ENCODE data around the gene TPX2. TPM values are rescaled to one million over a fixed set of nuclear protein-coding genes. Genes with fewer than 3 reads are reported as not detected.

Gene TPX2
- total RNA-seq, 2 experiments from 2014 or later: 112 to 113 TPM

DNA sequence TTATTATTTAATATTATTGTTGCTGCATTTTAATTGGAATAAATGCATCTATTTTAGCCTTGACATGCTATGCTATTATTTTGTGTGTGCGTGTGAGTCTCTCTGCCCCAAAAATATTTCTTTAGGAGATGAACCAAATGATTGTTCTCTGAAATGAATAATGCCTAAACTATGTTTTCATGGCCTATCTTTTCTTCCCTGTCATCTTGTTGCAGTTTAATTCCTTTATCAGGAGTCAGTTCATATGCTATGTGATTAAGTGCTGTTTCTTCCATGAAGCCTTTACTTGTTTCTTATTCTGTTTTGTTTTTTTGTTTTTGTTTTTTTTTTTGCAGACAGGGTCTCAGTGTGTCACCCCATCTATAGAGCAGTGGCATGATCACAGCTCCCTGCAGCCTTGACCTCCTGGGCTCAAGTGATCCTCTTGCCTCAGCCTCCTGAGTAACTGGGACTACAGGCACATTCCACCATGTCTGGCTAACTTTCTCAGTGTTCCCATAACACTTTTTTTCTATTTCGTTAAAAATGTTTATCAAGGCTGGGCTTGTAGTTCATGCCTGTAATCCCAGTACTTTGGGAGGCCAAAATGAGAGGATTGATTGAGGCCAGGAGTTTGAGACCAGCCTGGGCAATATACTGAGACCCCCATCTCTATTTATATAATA is 25.7 kb downstream of the TPX2 start:
- H3K27ac Mint-ChIP-seq: no peak overlapping the region
- TF ChIP-seq, protein P1, sequence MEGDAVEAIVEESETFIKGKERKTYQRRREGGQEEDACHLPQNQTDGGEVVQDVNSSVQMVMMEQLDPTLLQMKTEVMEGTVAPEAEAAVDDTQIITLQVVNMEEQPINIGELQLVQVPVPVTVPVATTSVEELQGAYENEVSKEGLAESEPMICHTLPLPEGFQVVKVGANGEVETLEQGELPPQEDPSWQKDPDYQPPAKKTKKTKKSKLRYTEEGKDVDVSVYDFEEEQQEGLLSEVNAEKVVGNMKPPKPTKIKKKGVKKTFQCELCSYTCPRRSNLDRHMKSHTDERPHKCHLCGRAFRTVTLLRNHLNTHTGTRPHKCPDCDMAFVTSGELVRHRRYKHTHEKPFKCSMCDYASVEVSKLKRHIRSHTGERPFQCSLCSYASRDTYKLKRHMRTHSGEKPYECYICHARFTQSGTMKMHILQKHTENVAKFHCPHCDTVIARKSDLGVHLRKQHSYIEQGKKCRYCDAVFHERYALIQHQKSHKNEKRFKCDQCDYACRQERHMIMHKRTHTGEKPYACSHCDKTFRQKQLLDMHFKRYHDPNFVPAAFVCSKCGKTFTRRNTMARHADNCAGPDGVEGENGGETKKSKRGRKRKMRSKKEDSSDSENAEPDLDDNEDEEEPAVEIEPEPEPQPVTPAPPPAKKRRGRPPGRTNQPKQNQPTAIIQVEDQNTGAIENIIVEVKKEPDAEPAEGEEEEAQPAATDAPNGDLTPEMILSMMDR (IDR thresholded peaks at IDR 0.05): no peak
- H3K4me3 Mint-ChIP-seq: no peak overlapping the region
- ChIA-PET CTCF (no interaction called here), POLR2A (no interaction called here)
- no peaks in the 10 kb centered on the region for H3K9me3 Mint-ChIP-seq
- peaks cover 55% of the 10 kb centered on the region for H3K36me3 Mint-ChIP-seq (ENCODE audit: low read depth)
- no peaks in the 10 kb centered on the region for H3K27me3 Mint-ChIP-seq
- intact Hi-C loops (cut with micrococcal nuclease): no loop called here
- no peaks in the 10 kb centered on the region for H3K4me1 Mint-ChIP-seq (ENCODE audit: low read depth)
- no peak for DNase-seq
- no peak for ATAC-seq

GRCh38 chr20:31767805-31768204 is 28.7 kb downstream of the TPX2 start:
- intact Hi-C loops (cut with micrococcal nuclease): no loop called here
- ATAC-seq: no peak
- Mint-ChIP-seq H3K9me3 (no peaks in the 10 kb centered on the region), H3K27ac (no peak overlapping the region), H3K36me3 (ENCODE audit: low read depth) (peaks cover 57% of the 10 kb centered on the region), H3K4me1 (ENCODE audit: low read depth) (no peaks in the 10 kb centered on the region), H3K27me3 (no peaks in the 10 kb centered on the region), H3K4me3 (no peak overlapping the region)
- POLR2A ChIA-PET: no interaction called here
- DNase-seq: no peak
- CTCF ChIA-PET: no interaction called here
- TF ChIP-seq, protein P1 (IDR thresholded peaks at IDR 0.05): no peak

DNA sequence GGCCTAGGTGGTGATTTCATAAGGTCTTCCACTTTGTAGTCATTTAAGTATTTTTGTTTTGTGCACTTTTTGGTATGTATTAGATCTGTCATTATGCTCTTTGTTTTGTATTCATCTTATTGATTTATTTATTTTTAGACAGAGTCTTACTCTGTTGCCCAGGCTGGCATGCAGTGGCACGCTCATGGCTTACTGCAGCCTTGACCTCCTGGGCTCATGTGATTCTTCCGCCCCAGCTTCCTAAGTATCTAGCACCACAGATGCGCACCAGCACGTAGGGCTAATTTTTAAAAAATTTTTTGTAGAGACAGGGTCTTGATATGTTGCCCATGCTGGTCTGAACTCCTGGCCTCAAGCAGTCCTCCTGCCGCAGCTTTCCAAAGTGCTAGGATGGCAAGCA is 30.6 kb downstream of the TPX2 start:
- Mint-ChIP-seq H3K4me3 (no peak overlapping the region), H3K27me3 (no peaks in the 10 kb centered on the region), H3K36me3 (ENCODE audit: low read depth) (peaks cover 61% of the 10 kb centered on the region), H3K9me3 (no peaks in the 10 kb centered on the region), H3K4me1 (ENCODE audit: low read depth) (no peaks in the 10 kb centered on the region), H3K27ac (no peak overlapping the region)
- ChIA-PET POLR2A (no interaction called here), CTCF (no interaction called here)
- intact Hi-C loops (cut with micrococcal nuclease): no loop called here
- TF ChIP-seq, protein P1 (IDR thresholded peaks at IDR 0.05): no peak
- ATAC-seq (no peak), DNase-seq (no peak)

GRCh38 chr20:31770243-31770642 is 31.2 kb downstream of the TPX2 start:
- ATAC-seq (no peak), DNase-seq (no peak)
- CTCF ChIA-PET: interaction anchor here (1.0 kb wide), 1 partner anchor 262 kb away, joined by 3 read pairs; no protein-coding TSS in a partner anchor
- intact Hi-C loops (cut with micrococcal nuclease): no loop called here
- Mint-ChIP-seq H3K27me3 (no peaks in the 10 kb centered on the region), H3K9me3 (no peaks in the 10 kb centered on the region), H3K4me1 (ENCODE audit: low read depth) (no peaks in the 10 kb centered on the region), H3K36me3 (ENCODE audit: low read depth) (peaks cover 61% of the 10 kb centered on the region), H3K27ac (no peak overlapping the region), H3K4me3 (no peak overlapping the region)
- TF ChIP-seq, protein P1 (IDR thresholded peaks at IDR 0.05): no peak
- POLR2A ChIA-PET: interaction anchor here (0.5 kb wide), 1 partner anchor 53 kb away, joined by 3 read pairs; no protein-coding TSS in a partner anchor

- POLR2A ChIA-PET: no interaction called here
- intact Hi-C loops (cut with micrococcal nuclease): no loop called here
- Mint-ChIP-seq H3K36me3 (ENCODE audit: low read depth) (peaks cover 68% of the 10 kb centered on the region), H3K27ac (no peak overlapping the region), H3K4me1 (ENCODE audit: low read depth) (no peaks in the 10 kb centered on the region), H3K9me3 (no peaks in the 10 kb centered on the region), H3K27me3 (no peaks in the 10 kb centered on the region), H3K4me3 (no peak overlapping the region)
- TF ChIP-seq, protein P1 (IDR thresholded peaks at IDR 0.05): no peak
- ATAC-seq: no peak
- CTCF ChIA-PET: no interaction called here
- DNase-seq: no peak
These were observed 35.3 kb downstream of the TPX2 start for GRCh38 chr20:31774408-31774807.
